Calu3 (cell line): ENCODE results near the gene PSAP. TPM values are rescaled to one million over a fixed set of nuclear protein-coding genes. Genes with fewer than 3 reads are reported as not detected.

Experiments used
- BruUV-seq: library from RNA; stranded (reverse); fragments of 400-500 nt; replicated peaks from 2 replicates; lab custom pipeline; 2021; lab: Mats Ljungman, UMichigan
- CTCF ChIA-PET: fragments of 300-600 bp; sonication (Branson Sonifier 250); formaldehyde crosslinking; loops from one replicate; lab custom pipeline; 2022; ENCODE audit warnings: antibody characterized with exemption; lab: Charles Lee
- DNase-seq: peaks from one replicate; pipeline ENCODE4 v3.0.0; 2022
- H3K27ac Mint-ChIP-seq: one replicate; pipeline ENCODE4 v1.8.0; 2022; ENCODE audit warnings: mixed read lengths; ENCODE audit not compliant: unreplicated experiment
- H3K27me3 Mint-ChIP-seq: one replicate; pipeline ENCODE4 v1.8.0; 2022; ENCODE audit warnings: mixed read lengths; ENCODE audit not compliant: unreplicated experiment
- H3K36me3 Mint-ChIP-seq: one replicate; pipeline ENCODE4 v1.8.0; 2022; ENCODE audit warnings: mild to moderate bottlenecking, moderate library complexity, mixed read lengths; ENCODE audit not compliant: insufficient read depth, unreplicated experiment
- H3K4me1 Mint-ChIP-seq: one replicate; pipeline ENCODE4 v1.8.0; 2022; ENCODE audit warnings: mild to moderate bottlenecking, low read depth, mixed read lengths; ENCODE audit not compliant: unreplicated experiment
- H3K4me3 Mint-ChIP-seq: one replicate; pipeline ENCODE4 v1.8.0; 2022; ENCODE audit warnings: mild to moderate bottlenecking, low read depth, moderate library complexity, mixed read lengths; ENCODE audit not compliant: unreplicated experiment
- H3K9me3 Mint-ChIP-seq: one replicate; pipeline ENCODE4 v1.8.0; 2022; ENCODE audit warnings: low read depth, mixed read lengths; ENCODE audit not compliant: unreplicated experiment
- CTCF ChIP-seq: fragments of 200-600 bp; IDR thresholded peaks from one replicate; pipeline ENCODE4 v1.8.0; 2022; ENCODE audit warnings: antibody characterized with exemption; ENCODE audit not compliant: unreplicated experiment
- intact Hi-C: fragments of 100-400 bp; cut with micrococcal nuclease; formaldehyde crosslinking; loops from one replicate; pipeline ENCODE4 v1.10.0; 2022; ENCODE audit not compliant: unreplicated experiment
- total RNA-seq: library from RNA; stranded (reverse); gene quantifications from 2 replicates; pipeline ENCODE4 v1.2.3, GENCODE V29; 2022

Gene PSAP
- total RNA-seq, 1 experiment from 2014 or later = 840 TPM

- Mint-ChIP-seq H3K27ac (no peak overlapping the region), H3K27me3 (no peaks in the 10 kb centered on the region), H3K9me3 (no peaks in the 10 kb centered on the region), H3K4me1 (peaks cover 52% of the 10 kb centered on the region), H3K36me3 (peaks cover 36% of the 10 kb centered on the region), H3K4me3 (no peak overlapping the region)
- CTCF ChIA-PET = interaction anchor here (0.6 to 1.5 kb wide), 2 partner anchors 60 to 405 kb away, joined by 3 to 5 read pairs; no protein-coding TSS in a partner anchor
- DNase-seq = no peak
- no TSS peak for BruUV-seq
- intact Hi-C loops = no loop called here
- TF ChIP-seq CTCF = no peak
These were observed 15.1 kb downstream of the PSAP start for GRCh38 chr10:71835671-71836595.

- Mint-ChIP-seq H3K9me3 (no peaks in the 10 kb centered on the region), H3K36me3 (peaks cover 48% of the 10 kb centered on the region), H3K4me3 (no peak overlapping the region), H3K27ac (no peak overlapping the region), H3K4me1 (peaks cover 43% of the 10 kb centered on the region), H3K27me3 (no peaks in the 10 kb centered on the region)
- TF ChIP-seq CTCF = no peak
- CTCF ChIA-PET = no interaction called here
- no TSS peak for BruUV-seq
- DNase-seq = no peak
- intact Hi-C loops = no loop called here
These were observed 16.7 kb downstream of the PSAP start for GRCh38 chr10:71834343-71834674.

- H3K27me3 Mint-ChIP-seq = no peaks in the 10 kb centered on the region
- CTCF ChIA-PET = no interaction called here
- no peaks in the 10 kb centered on the region for H3K9me3 Mint-ChIP-seq
- BruUV-seq = no TSS peak
- no peak overlapping the region for H3K27ac Mint-ChIP-seq
- peaks cover 42% of the 10 kb centered on the region for H3K4me1 Mint-ChIP-seq
- DNase-seq = no peak
- no peak for TF ChIP-seq CTCF
- no peak overlapping the region for H3K4me3 Mint-ChIP-seq
- peaks cover 51% of the 10 kb centered on the region for H3K36me3 Mint-ChIP-seq
- intact Hi-C loops = no loop called here
These were observed 17.4 kb downstream of the PSAP start for GRCh38 chr10:71833451-71834342.

GRCh38 chr10:71832967-71833366 is 18.1 kb downstream of the PSAP start:
- Mint-ChIP-seq H3K9me3 (no peaks in the 10 kb centered on the region), H3K4me3 (no peak overlapping the region), H3K36me3 (peaks cover 52% of the 10 kb centered on the region), H3K27ac (no peak overlapping the region), H3K4me1 (peaks cover 35% of the 10 kb centered on the region), H3K27me3 (no peaks in the 10 kb centered on the region)
- DNase-seq = no peak
- no peak for TF ChIP-seq CTCF
- no TSS peak for BruUV-seq
- CTCF ChIA-PET = interaction anchor here (1.0 kb wide), 1 partner anchor 18 kb away, joined by 3 read pairs; the partner anchor contains the start of gene PSAP
- intact Hi-C loops = no loop called here
